Effector CD4-positive, alpha-beta T cell (primary cell): ENCODE measurements around the gene TSHR.

Experiments used
- DNase-seq: peaks from one replicate; pipeline ENCODE4 v3.0.0-alpha.2; 2020

TSHR gene

GRCh38 chr14:81193924-81194633, 238.7 kb downstream of the TSHR start:
- no peak for DNase-seq
